T-helper 22 cell (primary cell): ENCODE measurements around the gene SCARF1.

ENCODE experiments used
- DNase-seq: peaks from one replicate; pipeline ENCODE4 v3.0.0-alpha.2; 2020; ENCODE audit warnings: low read depth

The SCARF1 gene

GRCh38 chr17:1597861-1598342, 47.6 kb downstream of the SCARF1 start:
- DNase-seq: no peak

- no peak for DNase-seq
Observed at GRCh38 chr17:1593630-1593931, 52.0 kb downstream of the SCARF1 start.

- DNase-seq: no peak
Observed at GRCh38 chr17:1592751-1593629, 52.5 kb downstream of the SCARF1 start.

GRCh38 chr17:1591474-1592090, 54.0 kb downstream of the SCARF1 start:
- no peak for DNase-seq

- no peak for DNase-seq
Observed at GRCh38 chr17:1590747-1591473, 54.6 kb downstream of the SCARF1 start.

- no peak for DNase-seq
Observed at GRCh38 chr17:1590029-1590746, 55.3 kb downstream of the SCARF1 start.

- no peak for DNase-seq
Observed at GRCh38 chr17:1588821-1589585, 56.5 kb downstream of the SCARF1 start.

DNA sequence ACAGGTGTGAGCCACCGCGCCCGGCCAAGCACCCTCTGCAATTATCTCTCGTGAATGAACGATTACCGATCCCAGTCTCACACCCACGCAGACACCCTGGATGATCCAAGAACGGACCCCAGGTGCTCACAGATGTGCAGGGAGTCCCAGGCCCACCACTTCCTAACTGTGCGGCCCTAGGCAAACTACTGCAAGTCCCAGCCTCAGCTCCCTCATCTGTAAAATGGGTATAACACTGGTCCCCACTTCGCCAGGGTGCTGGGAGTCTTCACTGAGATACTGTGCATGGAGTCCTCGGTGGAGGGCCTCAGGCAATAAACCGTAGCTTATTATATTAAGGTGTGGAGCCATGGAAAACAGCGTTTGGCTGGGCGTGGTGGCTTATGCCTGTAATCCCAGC, 61.4 kb downstream of the SCARF1 start:
- no peak for DNase-seq
